Measurements from ENCODE around the gene IFNB1.

IFNB1 gene

GRCh38 chr9:21077781-21078180 lies at the start of gene IFNB1:
TSS of gene IFNB1 (minus strand) at chr9:21077942. CDS start at chr9:21077869, 73 bp downstream.
- DNase-seq: no peak

GRCh38 chr9:21121595-21122251 lies 44.0 kb upstream of the IFNB1 start:
- DNase-seq: no peak

GRCh38 chr9:21121079-21121478 lies 43.3 kb upstream of the IFNB1 start:
- DNase-seq: no peak

GRCh38 chr9:21119093-21119770 lies 41.5 kb upstream of the IFNB1 start:
- no peak for DNase-seq

- no peak for DNase-seq
Observed at GRCh38 chr9:21114311-21114710, 36.6 kb upstream of the IFNB1 start.

- no peak for DNase-seq
Observed at GRCh38 chr9:21110708-21111576, 33.2 kb upstream of the IFNB1 start.

GRCh38 chr9:21104787-21105186 lies 27.0 kb upstream of the IFNB1 start:
- DNase-seq: no peak

- DNase-seq: no peak
Observed at GRCh38 chr9:21102305-21102704, 24.6 kb upstream of the IFNB1 start.

- DNase-seq: no peak
Observed at GRCh38 chr9:21097817-21098216, 20.1 kb upstream of the IFNB1 start.

- no peak for DNase-seq
Observed at GRCh38 chr9:21096901-21097255, 19.1 kb upstream of the IFNB1 start.

- peak; percentile 18 for DNase-seq
Observed at GRCh38 chr9:21096172-21096900, 18.6 kb upstream of the IFNB1 start.

GRCh38 chr9:21095561-21095960 lies 17.8 kb upstream of the IFNB1 start:
- DNase-seq: no peak

- DNase-seq: no peak
Observed at GRCh38 chr9:21086538-21086937, 8.8 kb upstream of the IFNB1 start.

- no peak for DNase-seq
Observed at GRCh38 chr9:21085005-21085404, 7.3 kb upstream of the IFNB1 start.

- DNase-seq: no peak
Observed at GRCh38 chr9:21084242-21084850, 6.6 kb upstream of the IFNB1 start.

GRCh38 chr9:21082671-21083070 lies 4.9 kb upstream of the IFNB1 start:
- DNase-seq: no peak

GRCh38 chr9:21081999-21082398 lies 4.3 kb upstream of the IFNB1 start:
- DNase-seq: no peak

- no peak for DNase-seq
Observed at GRCh38 chr9:21081451-21081850, 3.7 kb upstream of the IFNB1 start.

- DNase-seq: no peak
Observed at GRCh38 chr9:21080793-21081192, 3.1 kb upstream of the IFNB1 start.

- no peak for DNase-seq
Observed at GRCh38 chr9:21078702-21079101, 960 bp upstream of the IFNB1 start.

GRCh38 chr9:21075484-21075883 lies 2.3 kb downstream of the IFNB1 start:
- DNase-seq: no peak

GRCh38 chr9:21070906-21071305 lies 6.8 kb downstream of the IFNB1 start:
- no peak for DNase-seq

GRCh38 chr9:21070171-21070571 lies 7.6 kb downstream of the IFNB1 start:
- DNase-seq: no peak
